IPS-15b (cell line): ENCODE results near the gene OTOS.

Experiments used
- H3K27me3 ChIP-seq: one replicate; pipeline ENCODE4 v1.6.1; 2013; ENCODE audit warnings: low read length; ENCODE audit not compliant: control insufficient read depth, insufficient read depth
- H3K36me3 ChIP-seq: one replicate; pipeline ENCODE4 v1.6.1; 2013; ENCODE audit warnings: low read length; ENCODE audit not compliant: control insufficient read depth, insufficient read depth
- H3K4me1 ChIP-seq: one replicate; pipeline ENCODE4 v1.6.1; 2013; ENCODE audit warnings: mild to moderate bottlenecking, low read length; ENCODE audit not compliant: control insufficient read depth, insufficient read depth
- H3K4me3 ChIP-seq: one replicate; pipeline ENCODE4 v1.5.1; 2013; ENCODE audit warnings: low read depth, low read length
- H3K9ac ChIP-seq: one replicate; pipeline ENCODE4 v1.6.1; 2013; ENCODE audit warnings: low read depth, mild to moderate bottlenecking, low read length
- H3K9me3 ChIP-seq: one replicate; pipeline ENCODE4 v1.6.1; 2013; ENCODE audit warnings: mild to moderate bottlenecking, low read length; ENCODE audit not compliant: control insufficient read depth, insufficient read depth

OTOS gene

DNA sequence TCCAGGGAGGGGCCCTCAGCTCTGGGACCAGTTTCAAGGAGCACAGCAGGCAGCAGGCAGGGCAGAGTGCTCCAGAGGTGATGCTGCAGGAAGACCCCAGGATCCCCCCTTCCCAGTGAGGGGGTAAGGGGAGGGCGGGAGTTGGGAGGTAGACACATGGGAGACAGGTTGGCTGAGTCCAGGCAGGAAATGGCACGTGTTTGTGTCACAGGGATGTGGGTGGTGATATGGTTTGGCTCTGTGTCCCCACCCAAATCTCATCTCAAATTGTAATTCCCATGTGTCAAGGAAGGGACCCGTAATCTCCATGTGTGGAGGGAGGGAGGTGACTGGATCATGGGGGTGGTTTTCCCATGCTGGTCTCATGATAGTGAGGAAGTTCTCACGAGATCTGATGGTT, 25.2 kb upstream of the OTOS start:
- Histone ChIP-seq H3K9me3 (no peaks in the 10 kb centered on the region), H3K4me1 (no peaks in the 10 kb centered on the region), H3K27me3 (no peaks in the 10 kb centered on the region), H3K4me3 (no peak overlapping the region), H3K9ac (no peak overlapping the region), H3K36me3 (no peaks in the 10 kb centered on the region)

DNA sequence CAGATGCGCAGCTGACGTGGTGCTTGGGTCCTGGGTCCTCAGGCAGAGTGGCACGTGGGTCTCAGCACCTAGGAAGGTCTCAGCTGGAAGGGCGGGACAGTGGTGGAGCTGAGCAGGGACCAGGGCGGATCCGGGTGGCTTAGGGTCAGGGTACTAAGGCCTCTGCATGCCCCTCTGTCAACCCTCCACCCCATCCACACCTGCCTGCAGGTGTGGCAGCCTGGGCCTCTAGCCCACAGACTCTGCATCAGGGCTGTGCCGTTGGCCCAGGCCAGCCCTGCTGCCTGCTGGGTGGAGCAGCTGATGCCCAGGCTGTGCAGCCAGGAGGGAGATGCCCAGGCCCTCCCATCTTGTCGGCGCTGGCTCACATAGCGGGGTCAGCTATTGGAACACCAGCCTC, 24.6 kb upstream of the OTOS start:
- H3K27me3 ChIP-seq, result no peaks in the 10 kb centered on the region
- H3K9me3 ChIP-seq, result no peaks in the 10 kb centered on the region
- H3K9ac ChIP-seq, result no peak overlapping the region
- no peaks in the 10 kb centered on the region for H3K4me1 ChIP-seq
- no peaks in the 10 kb centered on the region for H3K36me3 ChIP-seq
- no peak overlapping the region for H3K4me3 ChIP-seq

DNA sequence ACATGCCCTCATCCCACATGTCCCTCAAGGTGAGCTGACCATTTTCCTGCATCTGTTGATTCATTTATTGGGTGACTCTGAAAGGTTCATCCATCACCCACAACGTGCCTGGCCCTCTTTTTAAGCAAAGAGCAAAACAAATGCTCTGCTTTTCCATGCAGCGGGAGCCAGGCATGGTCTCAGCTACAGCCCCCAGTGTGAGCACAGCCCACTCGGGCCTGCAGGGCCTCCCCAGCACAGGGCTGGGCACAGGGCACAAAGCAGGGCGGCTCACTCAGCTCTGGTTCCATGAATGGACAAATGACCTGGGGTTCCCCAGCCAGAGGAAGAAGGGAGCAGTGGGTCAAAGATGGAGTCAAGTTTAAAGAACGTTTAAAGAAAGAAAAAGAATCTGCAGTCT, 24.1 kb upstream of the OTOS start:
- H3K4me1 ChIP-seq, result no peaks in the 10 kb centered on the region
- H3K4me3 ChIP-seq, result no peak overlapping the region
- H3K9ac ChIP-seq, result no peak overlapping the region
- H3K9me3 ChIP-seq, result no peaks in the 10 kb centered on the region
- H3K27me3 ChIP-seq, result no peaks in the 10 kb centered on the region
- H3K36me3 ChIP-seq, result no peaks in the 10 kb centered on the region

DNA sequence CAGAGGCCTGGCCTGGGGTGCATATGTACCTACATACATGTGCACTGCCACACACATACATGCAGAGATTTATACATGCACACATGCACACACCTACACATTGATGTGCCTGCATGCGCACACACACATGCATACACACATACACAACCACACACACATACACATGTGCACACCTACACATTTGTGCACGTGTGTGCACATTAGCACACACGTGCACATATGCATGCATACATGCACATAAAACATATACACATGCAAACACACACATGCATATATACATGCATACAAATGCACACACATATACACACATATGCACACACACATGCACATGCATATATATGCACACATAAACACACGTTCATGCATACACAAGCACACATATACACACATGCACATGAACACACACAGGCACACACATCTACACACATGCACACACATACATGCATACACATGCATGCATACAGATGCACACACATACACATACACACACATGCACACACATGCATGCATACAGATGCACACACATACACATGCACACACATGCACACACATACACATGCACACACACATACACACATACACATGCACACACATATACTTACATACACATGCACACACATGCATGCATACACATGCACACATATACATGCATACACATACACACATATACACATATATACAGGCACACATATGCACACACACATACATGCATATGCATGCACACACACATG, 23.6 kb upstream of the OTOS start:
- Histone ChIP-seq H3K4me1 (no peaks in the 10 kb centered on the region), H3K9me3 (no peaks in the 10 kb centered on the region), H3K27me3 (no peaks in the 10 kb centered on the region), H3K9ac (no peak overlapping the region), H3K36me3 (no peaks in the 10 kb centered on the region), H3K4me3 (no peak overlapping the region)

DNA sequence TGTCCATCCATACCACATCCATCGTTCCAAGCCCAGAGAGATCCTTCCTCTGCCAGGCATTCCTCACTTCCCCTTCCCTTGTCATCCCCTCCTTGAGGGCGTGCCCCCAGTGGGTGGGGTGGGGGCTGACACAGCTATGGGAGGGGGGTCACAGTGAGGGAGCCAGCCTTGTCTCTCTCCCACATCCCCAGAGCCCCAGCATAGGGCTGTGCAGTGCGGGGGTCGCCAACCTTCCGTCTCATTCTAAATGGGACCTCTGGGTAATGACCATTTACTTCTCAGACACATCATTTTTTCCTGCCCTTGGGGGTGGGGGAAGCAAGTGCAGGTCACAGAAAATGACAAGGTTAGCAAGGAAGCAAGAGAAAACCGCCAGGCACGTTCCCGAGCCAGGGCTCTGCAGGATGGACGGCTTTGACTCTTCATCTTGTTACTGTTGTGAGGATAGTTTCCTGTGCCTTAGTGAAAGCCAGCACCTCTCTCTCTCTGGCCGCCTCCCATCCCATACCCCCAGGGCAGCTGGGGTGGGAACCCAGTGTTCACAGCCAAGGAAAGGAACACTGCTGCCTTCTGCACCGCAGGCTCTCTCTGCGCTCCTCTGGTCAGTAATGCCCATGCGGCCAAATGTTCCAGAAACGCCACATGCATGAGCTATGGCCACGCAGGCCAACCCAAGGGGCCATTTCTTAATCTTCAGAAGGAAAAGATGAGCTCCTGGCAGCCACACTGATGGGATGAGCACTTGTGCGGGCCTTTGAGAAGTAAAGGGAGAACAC, 22.7 kb upstream of the OTOS start:
- Histone ChIP-seq H3K4me3 (no peak overlapping the region), H3K4me1 (no peaks in the 10 kb centered on the region), H3K27me3 (no peaks in the 10 kb centered on the region), H3K36me3 (no peaks in the 10 kb centered on the region), H3K9ac (no peak overlapping the region), H3K9me3 (no peaks in the 10 kb centered on the region)

DNA sequence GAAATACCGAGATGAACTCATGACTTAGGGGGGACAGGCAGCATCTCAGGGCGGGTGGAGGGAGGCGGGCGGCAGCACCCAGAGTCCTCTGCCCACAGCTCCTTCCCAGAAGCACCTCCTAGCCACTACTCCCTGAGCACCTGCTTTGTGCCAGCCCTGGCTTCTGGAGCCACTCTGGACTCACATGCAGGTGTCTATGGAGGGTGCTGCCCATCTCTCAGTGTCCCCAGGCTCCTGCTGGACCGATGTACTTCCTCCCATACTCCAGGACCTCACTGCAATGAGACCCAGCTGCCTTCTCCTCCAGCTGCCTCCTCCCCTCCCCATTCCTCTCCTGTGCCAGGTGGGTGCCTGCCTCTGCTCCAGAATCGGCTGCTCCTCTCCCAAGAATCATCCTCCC, 22.1 kb upstream of the OTOS start:
- Histone ChIP-seq H3K27me3 (no peaks in the 10 kb centered on the region), H3K4me1 (no peaks in the 10 kb centered on the region), H3K9me3 (no peaks in the 10 kb centered on the region), H3K4me3 (no peak overlapping the region), H3K36me3 (no peaks in the 10 kb centered on the region), H3K9ac (no peak overlapping the region)

DNA sequence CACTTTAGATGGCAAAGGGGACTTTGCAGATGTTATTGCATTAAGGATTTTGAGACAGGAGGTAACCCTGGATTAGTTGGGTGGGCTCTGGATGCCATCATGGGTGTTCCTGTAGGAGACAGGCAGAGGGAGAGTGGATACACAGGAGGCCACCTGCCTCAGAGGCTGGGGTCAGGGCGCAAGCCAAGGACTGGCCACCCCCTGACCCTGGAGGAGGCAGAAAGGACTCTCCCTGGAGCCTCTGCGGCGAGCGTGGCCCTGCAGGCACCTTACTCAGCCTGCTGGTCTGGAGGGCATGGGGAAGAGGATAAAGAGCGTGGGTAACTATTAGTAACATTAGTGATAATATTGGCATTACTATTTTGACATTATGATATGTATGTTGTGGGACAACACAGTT, 21.6 kb upstream of the OTOS start:
- no peaks in the 10 kb centered on the region for H3K27me3 ChIP-seq
- H3K36me3 ChIP-seq, result no peaks in the 10 kb centered on the region
- H3K4me1 ChIP-seq, result no peaks in the 10 kb centered on the region
- no peaks in the 10 kb centered on the region for H3K9me3 ChIP-seq
- no peak overlapping the region for H3K9ac ChIP-seq
- no peak overlapping the region for H3K4me3 ChIP-seq

DNA sequence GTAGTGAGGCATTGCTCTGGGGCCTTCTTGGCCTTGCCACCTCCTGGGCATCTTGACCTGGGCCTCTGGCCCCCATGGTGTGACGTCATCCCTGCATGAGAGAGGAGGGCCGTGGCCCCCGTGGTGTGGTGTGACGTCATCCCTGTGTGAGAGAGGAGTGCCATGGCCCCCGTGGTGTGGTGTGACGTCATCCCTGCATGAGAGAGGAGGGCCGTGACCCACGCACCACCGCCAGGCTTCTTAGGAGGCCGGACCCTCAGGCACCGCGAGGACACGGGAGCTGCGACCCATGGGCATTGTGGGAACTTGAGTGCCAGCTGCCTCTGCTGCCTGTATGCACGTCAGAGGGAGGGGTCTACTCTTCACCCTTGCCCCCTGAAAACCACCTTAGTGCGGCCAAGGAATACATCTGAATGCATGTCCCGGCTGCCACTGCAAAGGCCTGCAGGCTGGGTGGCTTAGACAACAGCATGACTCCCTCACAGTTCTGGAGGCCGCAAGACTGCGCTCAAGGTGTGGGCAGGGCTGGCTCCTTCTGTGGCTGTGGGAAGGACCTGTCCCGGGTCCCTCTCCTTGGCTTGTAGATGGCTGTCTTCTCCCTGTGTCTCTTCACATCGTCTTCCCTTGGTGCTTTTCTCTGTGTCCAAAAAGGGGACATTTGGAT, 20.8 kb upstream of the OTOS start:
- no peaks in the 10 kb centered on the region for H3K36me3 ChIP-seq
- no peaks in the 10 kb centered on the region for H3K9me3 ChIP-seq
- H3K4me3 ChIP-seq, result no peak overlapping the region
- H3K4me1 ChIP-seq, result no peaks in the 10 kb centered on the region
- H3K9ac ChIP-seq, result no peak overlapping the region
- H3K27me3 ChIP-seq, result no peaks in the 10 kb centered on the region

DNA sequence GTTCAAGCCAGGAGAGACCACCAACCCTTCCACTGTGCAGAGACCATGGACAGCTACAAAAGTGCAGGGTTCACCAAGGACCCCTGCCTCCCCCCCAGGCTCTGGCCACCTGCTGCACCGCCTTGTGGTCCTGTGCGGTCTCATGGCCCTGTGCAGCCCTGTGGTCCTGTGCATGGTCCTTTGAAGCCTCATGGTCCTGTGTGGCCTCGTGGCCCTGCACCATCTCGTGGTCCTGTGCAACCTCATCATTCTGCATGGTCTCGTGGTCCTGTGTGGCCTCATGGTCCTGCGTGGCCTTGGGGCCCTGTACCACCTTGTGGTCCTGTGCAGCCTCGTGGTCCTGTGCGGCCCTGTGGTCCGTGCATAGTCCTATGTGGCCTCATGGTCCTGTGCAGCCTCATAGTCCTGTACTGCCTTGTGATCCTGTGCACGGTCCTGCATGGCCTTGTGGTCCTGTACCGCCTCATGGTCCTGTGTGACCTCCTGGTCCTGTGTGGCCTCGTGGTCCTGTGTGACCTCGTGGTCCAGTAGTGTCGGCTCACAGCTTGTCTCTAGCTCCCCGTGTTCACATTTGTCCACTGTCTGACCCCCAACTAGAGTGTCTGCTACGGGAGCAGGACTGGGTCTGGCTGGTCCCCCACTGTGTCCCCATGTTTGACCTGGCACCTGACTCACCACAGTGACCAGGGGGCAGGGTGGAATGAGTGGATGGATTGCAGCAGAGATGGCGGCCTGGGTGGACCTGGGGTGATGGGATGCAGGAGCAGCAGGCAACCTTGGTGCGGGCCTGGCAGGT, 20.0 kb upstream of the OTOS start:
- Histone ChIP-seq H3K4me1 (no peaks in the 10 kb centered on the region), H3K9me3 (no peaks in the 10 kb centered on the region), H3K9ac (no peak overlapping the region), H3K4me3 (no peak overlapping the region), H3K27me3 (no peaks in the 10 kb centered on the region), H3K36me3 (no peaks in the 10 kb centered on the region)

DNA sequence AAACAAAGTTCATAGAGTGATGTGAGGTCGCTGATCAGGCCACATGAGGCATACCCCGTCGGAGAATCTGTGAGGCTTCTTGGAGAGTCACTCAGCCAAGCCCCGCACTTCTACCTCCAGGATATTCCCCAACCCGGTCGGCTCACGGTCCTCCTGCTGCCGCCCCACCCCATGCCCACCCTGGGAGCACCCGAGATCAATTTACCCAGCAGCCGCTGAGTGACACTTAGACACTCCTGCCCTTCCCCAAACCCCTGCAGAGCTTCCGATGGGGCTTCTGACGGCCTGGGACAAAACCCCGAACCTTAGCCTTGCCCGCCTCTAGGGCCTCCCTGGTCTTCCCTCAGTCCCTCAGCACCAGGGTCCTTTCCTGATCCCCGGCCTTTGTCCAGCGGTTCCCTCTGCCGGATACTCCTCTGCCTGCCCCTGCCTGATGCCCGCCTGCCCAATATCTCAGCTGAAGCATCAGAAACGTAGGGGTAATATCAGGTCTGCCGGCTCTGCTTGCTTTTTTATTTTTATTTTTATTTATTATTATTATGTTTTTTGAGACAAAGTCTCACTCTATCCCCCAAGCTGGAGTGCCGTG, 18.9 kb upstream of the OTOS start:
- Histone ChIP-seq H3K9ac (no peak overlapping the region), H3K27me3 (no peaks in the 10 kb centered on the region), H3K4me3 (no peak overlapping the region), H3K4me1 (no peaks in the 10 kb centered on the region), H3K9me3 (no peaks in the 10 kb centered on the region), H3K36me3 (no peaks in the 10 kb centered on the region)

DNA sequence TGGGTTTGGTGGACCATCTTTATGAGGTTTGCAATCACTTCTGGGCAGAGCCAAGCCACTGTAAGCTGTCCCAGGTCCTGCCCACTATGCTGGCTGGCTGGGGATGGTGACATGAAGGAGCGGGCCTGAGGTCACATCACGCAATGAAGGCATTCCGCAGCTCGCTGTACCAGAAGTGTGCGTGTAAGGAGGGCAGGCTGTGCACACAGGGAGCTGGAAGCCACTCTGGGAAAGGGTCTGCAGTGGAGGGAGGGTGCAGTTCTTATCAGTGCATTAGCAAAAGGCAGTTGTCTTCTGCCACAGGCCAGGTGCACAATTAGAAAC, 16.7 kb upstream of the OTOS start:
- Histone ChIP-seq H3K4me1 (no peaks in the 10 kb centered on the region), H3K9me3 (no peaks in the 10 kb centered on the region), H3K27me3 (no peaks in the 10 kb centered on the region), H3K9ac (no peak overlapping the region), H3K4me3 (no peak overlapping the region), H3K36me3 (no peaks in the 10 kb centered on the region)
